ENCODE data around the gene SCN7A.
"Not testable (repeated sequence)": the region's sequence is repeated elsewhere in the genome, so short reads cannot be mapped to it uniquely, and the experiment has no call there.

Gene SCN7A

DNA sequence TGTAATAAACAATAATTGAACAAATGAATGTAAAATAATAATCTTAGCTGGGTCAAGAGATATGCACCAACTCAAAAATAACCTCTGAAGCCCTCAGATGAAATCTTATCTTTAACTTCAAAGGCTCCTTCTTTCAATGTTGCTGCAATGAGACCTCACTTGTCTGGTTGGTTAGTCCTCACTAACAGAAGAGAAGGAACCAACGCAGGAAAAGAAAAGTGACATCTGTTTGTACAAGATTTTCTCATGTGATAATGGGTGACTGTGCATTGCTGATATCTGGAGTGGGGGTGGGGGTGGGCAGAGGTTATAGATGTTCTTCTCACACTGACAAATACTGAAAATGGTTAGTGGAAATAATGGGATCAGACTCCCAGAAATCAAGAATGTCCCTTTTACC is 2.6 kb downstream of the SCN7A start:
- Histone ChIP-seq H3K4me1 (ENCODE audit: insufficient read depth, low read length) (peaks cover 3% of the 10 kb centered on the region), H3K27ac (ENCODE audit: low read length) (no peak overlapping the region), H3K4me3 (ENCODE audit: low read length) (no peak overlapping the region), H3K9me3 (ENCODE audit: insufficient read depth, low read depth, low read length) (no peaks in the 10 kb centered on the region), H3K36me3 (ENCODE audit: insufficient read depth, low read depth, low read length) (no peaks in the 10 kb centered on the region), H3K9ac (ENCODE audit: low read depth, low read length) (no peak overlapping the region), H3K27me3 (ENCODE audit: insufficient read depth, low read length) (peaks cover 17% of the 10 kb centered on the region)

DNA sequence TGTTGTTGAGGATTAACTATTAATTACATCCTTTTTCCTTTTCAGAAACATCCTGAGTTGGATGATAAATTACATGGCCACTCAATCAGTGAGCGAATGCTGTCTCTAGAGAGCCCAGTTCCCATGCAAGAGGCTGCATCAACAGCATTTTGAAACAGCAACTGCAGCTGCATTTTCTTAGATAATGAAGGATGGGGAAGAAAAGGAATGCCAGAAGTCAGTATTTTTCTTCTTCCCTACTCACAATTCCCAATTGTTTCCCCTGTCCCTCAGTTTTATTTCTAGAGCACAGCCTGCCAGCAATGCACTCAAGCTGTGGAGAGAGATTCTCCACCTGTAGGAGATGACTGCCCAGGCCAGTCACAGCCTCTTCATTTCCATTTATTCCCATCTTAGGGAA is 6.9 kb downstream of the SCN7A start:
- no peak overlapping the region for H3K9ac ChIP-seq (ENCODE audit: low read depth, low read length)
- no peaks in the 10 kb centered on the region for H3K27me3 ChIP-seq (ENCODE audit: insufficient read depth, low read length)
- no peaks in the 10 kb centered on the region for H3K9me3 ChIP-seq (ENCODE audit: insufficient read depth, low read depth, low read length)
- H3K4me3 ChIP-seq (ENCODE audit: low read length), result no peak overlapping the region
- no peaks in the 10 kb centered on the region for H3K36me3 ChIP-seq (ENCODE audit: insufficient read depth, low read depth, low read length)
- H3K27ac ChIP-seq (ENCODE audit: low read length), result no peak overlapping the region
- H3K4me1 ChIP-seq (ENCODE audit: insufficient read depth, low read length), result no peaks in the 10 kb centered on the region

DNA sequence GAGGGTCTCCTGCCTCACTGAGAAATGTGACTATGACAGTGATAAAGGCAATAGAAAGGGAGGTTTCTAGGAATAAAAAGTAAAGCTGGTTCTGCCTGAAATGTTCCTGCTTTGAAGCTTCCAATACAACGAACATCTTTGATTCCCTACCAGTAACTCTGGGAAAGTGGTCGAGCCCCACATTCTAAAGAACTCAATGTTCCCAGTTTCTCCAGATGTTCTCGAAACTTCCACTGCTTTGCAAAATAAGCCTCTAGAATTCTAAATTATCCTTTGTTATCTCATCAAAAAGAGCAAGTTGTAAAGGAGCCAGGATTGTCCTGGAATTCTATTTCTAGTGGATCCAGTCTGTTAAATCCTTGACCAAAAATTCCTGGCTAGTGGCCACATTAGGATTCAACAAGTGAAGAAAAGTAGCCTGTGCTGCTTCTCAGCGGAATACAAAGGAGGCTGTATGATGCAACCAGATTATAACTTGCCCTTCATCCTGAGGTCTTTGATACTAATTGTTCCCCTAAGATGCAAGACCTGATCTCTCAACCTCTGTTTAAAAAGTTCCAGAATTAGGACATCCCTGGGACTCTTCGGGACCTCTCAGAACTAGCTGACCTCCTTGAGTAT is 8.4 kb downstream of the SCN7A start:
- no peak overlapping the region for H3K4me3 ChIP-seq (ENCODE audit: low read length)
- no peaks in the 10 kb centered on the region for H3K36me3 ChIP-seq (ENCODE audit: insufficient read depth, low read depth, low read length)
- no peak overlapping the region for H3K9ac ChIP-seq (ENCODE audit: low read depth, low read length)
- no peaks in the 10 kb centered on the region for H3K9me3 ChIP-seq (ENCODE audit: insufficient read depth, low read depth, low read length)
- no peaks in the 10 kb centered on the region for H3K27me3 ChIP-seq (ENCODE audit: insufficient read depth, low read length)
- H3K4me1 ChIP-seq (ENCODE audit: insufficient read depth, low read length), result no peaks in the 10 kb centered on the region
- H3K27ac ChIP-seq (ENCODE audit: low read length), result no peak overlapping the region

DNA sequence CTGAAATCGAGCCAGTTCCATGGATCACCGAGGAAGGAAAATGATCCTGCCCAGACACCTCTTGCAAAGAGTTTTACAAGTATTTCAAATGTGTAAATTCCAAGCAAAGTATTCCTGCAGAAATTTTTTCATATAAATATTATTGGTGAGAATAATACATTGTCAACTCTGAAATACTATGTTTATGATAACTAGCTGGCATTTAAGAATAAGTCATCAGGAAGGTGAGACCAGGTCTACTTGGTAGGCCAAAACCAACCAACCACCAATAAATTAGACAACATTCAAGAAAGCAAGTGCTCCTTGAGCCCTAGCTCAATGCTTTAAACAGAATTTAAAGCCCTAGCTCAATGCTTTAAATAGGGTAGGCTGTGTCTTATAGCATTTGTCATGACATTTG is 21.7 kb downstream of the SCN7A start:
- Histone ChIP-seq H3K36me3 (ENCODE audit: insufficient read depth, low read depth, low read length) (no peaks in the 10 kb centered on the region), H3K4me1 (ENCODE audit: insufficient read depth, low read length) (no peaks in the 10 kb centered on the region), H3K9me3 (ENCODE audit: insufficient read depth, low read depth, low read length) (no peaks in the 10 kb centered on the region), H3K4me3 (ENCODE audit: low read length) (no peak overlapping the region), H3K27ac (ENCODE audit: low read length) (no peak overlapping the region), H3K9ac (ENCODE audit: low read depth, low read length) (no peak overlapping the region), H3K27me3 (ENCODE audit: insufficient read depth, low read length) (no peaks in the 10 kb centered on the region)

DNA sequence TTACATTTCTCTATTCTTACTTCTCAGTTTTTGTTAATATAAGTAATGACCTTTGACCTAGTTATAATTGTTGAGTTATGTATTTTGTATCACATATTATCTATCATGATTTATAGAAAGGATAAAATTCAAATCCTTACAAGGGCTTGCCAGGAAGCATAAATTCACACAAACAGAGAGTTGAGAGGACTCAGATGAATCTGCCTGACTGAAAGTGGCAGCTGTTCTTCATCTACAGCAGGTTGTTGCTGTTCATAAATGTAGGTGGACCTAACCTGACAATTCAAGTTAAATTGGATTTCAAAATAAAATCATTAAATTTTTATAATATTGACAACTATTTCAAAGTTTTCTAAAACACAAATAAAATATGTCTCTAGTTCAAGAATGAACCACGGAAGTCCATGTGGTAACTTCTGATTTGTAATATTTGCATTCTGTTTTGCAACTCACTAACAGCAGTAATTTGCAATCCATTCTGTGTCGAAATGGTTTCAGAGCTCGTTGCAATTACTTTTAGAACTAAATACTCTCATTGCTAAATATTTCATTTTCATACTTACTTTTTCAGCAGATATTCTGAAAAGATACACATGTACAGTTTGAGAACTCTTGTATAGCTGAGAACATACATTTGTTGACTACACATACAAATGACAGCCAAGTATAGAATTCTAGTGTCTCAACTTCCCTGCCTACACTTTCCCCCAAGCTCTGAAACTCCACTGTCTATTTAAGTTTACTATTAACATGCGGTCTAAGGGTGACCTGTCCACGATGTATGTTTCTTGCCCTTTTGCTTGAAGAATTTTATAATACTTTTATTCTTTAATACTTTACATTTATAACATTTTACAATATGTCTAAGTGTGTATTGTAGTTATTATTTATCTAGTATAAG is 25.7 kb downstream of the SCN7A start:
- Histone ChIP-seq H3K4me3 (ENCODE audit: low read length) (no peak overlapping the region), H3K9me3 (ENCODE audit: insufficient read depth, low read depth, low read length) (no peaks in the 10 kb centered on the region), H3K27ac (ENCODE audit: low read length) (no peak overlapping the region), H3K9ac (ENCODE audit: low read depth, low read length) (no peak overlapping the region), H3K27me3 (ENCODE audit: insufficient read depth, low read length) (no peaks in the 10 kb centered on the region), H3K36me3 (ENCODE audit: insufficient read depth, low read depth, low read length) (no peaks in the 10 kb centered on the region), H3K4me1 (ENCODE audit: insufficient read depth, low read length) (no peaks in the 10 kb centered on the region)

DNA sequence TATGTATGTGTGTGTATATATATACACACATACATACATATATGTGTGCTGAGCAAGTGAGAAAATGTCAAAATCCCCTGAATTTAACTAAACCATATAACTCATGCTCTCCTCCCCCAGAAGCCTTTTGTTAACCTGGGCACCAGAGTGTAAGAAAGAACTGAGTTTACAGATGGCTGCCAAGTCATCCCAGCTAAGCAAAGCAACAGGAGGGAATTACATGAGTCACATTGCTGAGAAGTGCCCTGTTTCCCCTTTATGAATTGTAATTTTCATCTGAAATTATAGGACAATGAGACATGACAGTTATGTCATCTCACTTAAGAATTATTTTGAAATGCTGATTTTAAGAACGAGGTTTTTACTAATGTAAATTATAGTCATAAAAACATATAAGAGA is 29.9 kb downstream of the SCN7A start:
- Histone ChIP-seq H3K4me3 (ENCODE audit: low read length) (no peak overlapping the region), H3K27me3 (ENCODE audit: insufficient read depth, low read length) (no peaks in the 10 kb centered on the region), H3K9me3 (ENCODE audit: insufficient read depth, low read depth, low read length) (no peaks in the 10 kb centered on the region), H3K27ac (ENCODE audit: low read length) (no peak overlapping the region), H3K9ac (ENCODE audit: low read depth, low read length) (no peak overlapping the region), H3K4me1 (ENCODE audit: insufficient read depth, low read length) (no peaks in the 10 kb centered on the region), H3K36me3 (ENCODE audit: insufficient read depth, low read depth, low read length) (no peaks in the 10 kb centered on the region)

DNA sequence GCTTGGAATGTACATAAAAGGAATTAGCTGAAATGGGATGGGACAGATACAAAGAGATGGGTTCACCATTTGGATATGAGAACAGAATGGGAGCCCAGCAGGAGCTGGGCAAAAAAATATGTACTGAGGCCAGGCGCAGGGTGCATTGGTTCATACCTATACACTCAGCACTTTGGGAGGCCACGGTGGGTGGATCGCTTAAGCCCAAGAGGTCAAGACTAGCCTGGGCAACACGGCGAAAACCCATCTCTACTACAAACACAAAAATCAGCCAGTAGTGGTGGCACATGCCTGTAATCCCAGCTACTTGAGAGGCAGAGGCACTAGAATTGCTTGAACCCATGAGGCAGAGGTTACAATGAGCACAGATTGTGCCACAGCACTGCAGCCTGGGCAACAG is 30.4 kb downstream of the SCN7A start:
- Histone ChIP-seq H3K9ac (ENCODE audit: low read depth, low read length) (no peak overlapping the region), H3K9me3 (ENCODE audit: insufficient read depth, low read depth, low read length) (no peaks in the 10 kb centered on the region), H3K36me3 (ENCODE audit: insufficient read depth, low read depth, low read length) (no peaks in the 10 kb centered on the region), H3K27ac (ENCODE audit: low read length) (no peak overlapping the region), H3K27me3 (ENCODE audit: insufficient read depth, low read length) (no peaks in the 10 kb centered on the region), H3K4me3 (ENCODE audit: low read length) (no peak overlapping the region), H3K4me1 (ENCODE audit: insufficient read depth, low read length) (no peaks in the 10 kb centered on the region)

DNA sequence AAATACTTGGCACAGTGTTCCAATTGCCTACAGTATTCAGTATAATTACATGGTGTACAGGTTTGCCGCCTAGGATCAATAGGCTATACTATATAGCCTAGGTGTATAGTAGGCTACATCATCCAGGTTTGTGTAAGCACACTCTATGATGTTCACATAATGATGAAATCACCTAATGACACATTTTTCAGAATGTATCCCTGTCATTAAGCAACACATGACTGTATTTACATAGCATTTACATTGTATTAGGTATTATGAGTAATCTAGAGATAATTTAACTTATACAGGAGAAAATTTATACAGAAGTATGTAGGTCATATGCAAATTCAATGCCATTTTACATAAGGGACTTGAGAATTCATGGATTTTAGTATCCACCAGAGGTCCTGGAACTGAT is 35.4 kb downstream of the SCN7A start:
- Histone ChIP-seq H3K9ac (ENCODE audit: low read depth, low read length) (no peak overlapping the region), H3K4me1 (ENCODE audit: insufficient read depth, low read length) (no peaks in the 10 kb centered on the region), H3K27me3 (ENCODE audit: insufficient read depth, low read length) (no peaks in the 10 kb centered on the region), H3K9me3 (ENCODE audit: insufficient read depth, low read depth, low read length) (no peaks in the 10 kb centered on the region), H3K27ac (ENCODE audit: low read length) (no peak overlapping the region), H3K4me3 (ENCODE audit: low read length) (no peak overlapping the region), H3K36me3 (ENCODE audit: insufficient read depth, low read depth, low read length) (no peaks in the 10 kb centered on the region)

DNA sequence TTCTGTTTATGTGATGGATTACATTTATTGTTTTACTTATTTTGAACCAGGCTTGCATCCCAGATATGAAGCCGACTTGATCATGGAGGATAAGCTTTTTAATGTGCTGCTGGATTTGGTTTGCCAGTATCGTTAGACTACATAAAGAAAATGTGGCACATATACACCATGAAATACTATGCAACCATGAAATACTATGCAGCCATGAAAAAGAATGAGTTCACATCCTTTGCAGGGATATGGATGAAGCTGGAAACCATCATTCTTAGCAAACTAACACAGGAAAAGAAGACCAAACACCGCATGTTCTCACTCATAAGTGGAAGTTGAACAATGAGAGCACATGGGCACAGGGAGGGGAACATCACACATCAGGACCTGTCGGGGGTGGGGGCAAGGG is 38.2 kb downstream of the SCN7A start:
- H3K4me3 ChIP-seq (ENCODE audit: low read length); H3K27me3 ChIP-seq (ENCODE audit: insufficient read depth, low read length); H3K36me3 ChIP-seq (ENCODE audit: insufficient read depth, low read depth, low read length); H3K4me1 ChIP-seq (ENCODE audit: insufficient read depth, low read length); H3K9me3 ChIP-seq (ENCODE audit: insufficient read depth, low read depth, low read length); H3K27ac ChIP-seq (ENCODE audit: low read length); H3K9ac ChIP-seq (ENCODE audit: low read depth, low read length): not testable (repeated sequence)

DNA sequence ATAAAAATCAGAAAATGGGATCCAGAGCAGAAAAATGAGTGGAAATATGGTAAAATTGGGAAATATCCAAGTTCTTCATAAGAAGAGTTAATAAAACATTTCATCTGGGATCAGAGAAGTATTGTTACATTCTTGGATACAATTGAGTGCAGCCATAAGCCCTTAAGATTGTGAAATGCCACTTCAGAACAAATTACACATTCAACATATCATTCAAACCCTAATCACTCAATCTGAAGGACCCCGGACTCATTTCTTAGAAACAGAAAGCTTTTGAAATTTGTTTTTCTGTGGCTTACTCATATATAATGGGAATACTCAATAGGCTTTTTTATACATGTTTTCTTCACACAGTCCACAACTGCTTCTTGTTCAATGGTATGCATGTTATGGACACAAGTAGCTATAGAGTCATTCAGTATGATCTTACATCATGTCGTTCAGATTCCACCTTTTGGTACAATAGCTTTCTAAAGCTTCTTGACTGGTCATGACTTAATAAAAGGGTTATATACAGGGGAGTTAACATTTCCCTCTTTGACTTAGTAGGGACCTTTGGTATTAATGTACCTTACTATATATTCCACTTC is 39.9 kb downstream of the SCN7A start:
- Histone ChIP-seq H3K4me1 (ENCODE audit: insufficient read depth, low read length) (no peaks in the 10 kb centered on the region), H3K36me3 (ENCODE audit: insufficient read depth, low read depth, low read length) (no peaks in the 10 kb centered on the region), H3K27ac (ENCODE audit: low read length) (no peak overlapping the region), H3K27me3 (ENCODE audit: insufficient read depth, low read length) (no peaks in the 10 kb centered on the region), H3K4me3 (ENCODE audit: low read length) (no peak overlapping the region), H3K9me3 (ENCODE audit: insufficient read depth, low read depth, low read length) (no peaks in the 10 kb centered on the region), H3K9ac (ENCODE audit: low read depth, low read length) (no peak overlapping the region)

DNA sequence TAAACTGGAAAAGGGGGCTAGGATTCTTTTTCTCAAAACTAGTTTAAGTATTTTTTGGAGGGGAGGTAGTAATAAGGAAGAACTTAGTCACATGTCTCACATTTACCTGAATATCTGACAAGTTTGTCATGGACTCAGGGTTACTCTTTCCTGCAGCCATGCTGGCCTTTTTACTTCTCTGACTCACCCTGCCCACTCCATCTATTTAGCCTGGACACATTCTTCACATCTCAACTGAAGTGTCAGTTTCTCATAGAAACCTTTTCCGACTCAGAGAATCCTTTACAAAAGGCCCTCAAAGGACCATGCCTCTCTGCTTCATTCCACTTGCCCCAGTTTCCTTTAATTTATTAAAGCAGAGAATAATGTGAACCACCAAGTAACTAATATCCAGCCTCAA is 42.6 kb downstream of the SCN7A start:
- no peak overlapping the region for H3K9ac ChIP-seq (ENCODE audit: low read depth, low read length)
- no peak overlapping the region for H3K4me3 ChIP-seq (ENCODE audit: low read length)
- no peaks in the 10 kb centered on the region for H3K4me1 ChIP-seq (ENCODE audit: insufficient read depth, low read length)
- H3K27me3 ChIP-seq (ENCODE audit: insufficient read depth, low read length), result no peaks in the 10 kb centered on the region
- no peak overlapping the region for H3K27ac ChIP-seq (ENCODE audit: low read length)
- H3K9me3 ChIP-seq (ENCODE audit: insufficient read depth, low read depth, low read length), result no peaks in the 10 kb centered on the region
- no peaks in the 10 kb centered on the region for H3K36me3 ChIP-seq (ENCODE audit: insufficient read depth, low read depth, low read length)

DNA sequence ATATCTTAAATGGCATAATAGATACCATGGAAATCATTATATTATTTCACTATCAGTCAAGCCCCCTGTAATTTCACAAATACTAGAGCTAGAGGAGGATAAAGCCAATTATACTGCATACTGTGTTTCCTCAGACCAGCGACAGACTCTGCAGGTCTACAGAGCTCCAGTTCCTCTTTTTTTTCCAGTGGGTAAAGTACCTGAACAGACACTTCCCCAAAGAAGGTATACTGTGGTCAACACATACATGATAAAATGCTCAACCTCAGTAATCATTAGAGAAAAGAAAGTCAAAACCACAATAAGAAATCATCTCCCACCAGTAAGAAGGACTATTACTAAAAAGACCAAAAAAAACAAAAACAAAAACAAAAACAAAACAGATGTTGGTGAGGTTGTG is 44.6 kb downstream of the SCN7A start:
- Histone ChIP-seq H3K9me3 (ENCODE audit: insufficient read depth, low read depth, low read length) (no peaks in the 10 kb centered on the region), H3K36me3 (ENCODE audit: insufficient read depth, low read depth, low read length) (no peaks in the 10 kb centered on the region), H3K4me1 (ENCODE audit: insufficient read depth, low read length) (no peaks in the 10 kb centered on the region), H3K9ac (ENCODE audit: low read depth, low read length) (no peak overlapping the region), H3K27me3 (ENCODE audit: insufficient read depth, low read length) (no peaks in the 10 kb centered on the region), H3K27ac (ENCODE audit: low read length) (no peak overlapping the region), H3K4me3 (ENCODE audit: low read length) (no peak overlapping the region)
